Peyer's patch (tissue), 4 donors: Measurements from ENCODE around the gene ANKRD53. TPM values are rescaled to one million over a fixed set of nuclear protein-coding genes. Genes with fewer than 3 reads are reported as not detected.

Experiments used
- DNase-seq, 3 donors: peaks; one replicate each; pipeline ENCODE4 v3.0.0-alpha.2; 2017 to 2019
- H3K27ac ChIP-seq, 4 donors: fragments of 200-600 bp; sonication (generic); one replicate each; pipeline ENCODE4 v1.5.1; 2016 to 2019
- H3K27me3 ChIP-seq, 2 donors: fragments of 200-600 bp; sonication (generic); one replicate each; pipeline ENCODE4 v1.5.1; 2019
- H3K36me3 ChIP-seq, 3 donors: fragments of 200-600 bp; sonication (generic); one replicate each; pipeline ENCODE4 v1.5.1; 2016 to 2019
- H3K4me1 ChIP-seq, 4 donors: fragments of 200-600 bp; sonication (generic); one replicate each; pipeline ENCODE4 v1.5.1; 2016 to 2019
- H3K4me3 ChIP-seq, 4 donors: fragments of 200-600 bp; sonication (generic); 1 replicate in 3 of 4; 2 replicates in 1 of 4; pipeline ENCODE4 v1.5.1; 2016 to 2019; ENCODE audit warnings: mild to moderate bottlenecking in 1 of 4
- H3K9me3 ChIP-seq, 4 donors: fragments of 200-600 bp; sonication (generic); one replicate each; pipeline ENCODE4 v1.5.1; 2016 to 2019; ENCODE audit warnings: mild to moderate bottlenecking in 1 of 4
- POLR2A ChIP-seq, 2 donors: fragments of 450-650 bp; IDR thresholded peaks; one replicate each; pipeline ENCODE4 v1.5.1; 2017; ENCODE audit warnings: antibody characterized with exemption in 2 of 2, mild to moderate bottlenecking in 2 of 2, moderate library complexity in 2 of 2
- total RNA-seq, 4 donors: library from RNA; depleted of rRNA; stranded (reverse); fragments of >200 nt; gene quantifications; one replicate each; pipeline ENCODE4 v1.1.0, GENCODE V29; 2016
- TF ChIP-seq, protein P1 (sequence below), 6 experiments: fragments of 450-650 bp in 4 of 6; fragments of 200-600 bp in 2 of 6; sonication (generic) in 1 of 6; IDR thresholded peaks; one replicate each; pipeline ENCODE4 v1.5.1; 2017 to 2019; ENCODE audit warnings: antibody characterized with exemption in 6 of 6, mild to moderate bottlenecking in 3 of 6, moderate library complexity in 1 of 6

The ANKRD53 gene
- total RNA-seq, 4 donors from 2014 or later, result 3.5 TPM; not detected in 3

DNA sequence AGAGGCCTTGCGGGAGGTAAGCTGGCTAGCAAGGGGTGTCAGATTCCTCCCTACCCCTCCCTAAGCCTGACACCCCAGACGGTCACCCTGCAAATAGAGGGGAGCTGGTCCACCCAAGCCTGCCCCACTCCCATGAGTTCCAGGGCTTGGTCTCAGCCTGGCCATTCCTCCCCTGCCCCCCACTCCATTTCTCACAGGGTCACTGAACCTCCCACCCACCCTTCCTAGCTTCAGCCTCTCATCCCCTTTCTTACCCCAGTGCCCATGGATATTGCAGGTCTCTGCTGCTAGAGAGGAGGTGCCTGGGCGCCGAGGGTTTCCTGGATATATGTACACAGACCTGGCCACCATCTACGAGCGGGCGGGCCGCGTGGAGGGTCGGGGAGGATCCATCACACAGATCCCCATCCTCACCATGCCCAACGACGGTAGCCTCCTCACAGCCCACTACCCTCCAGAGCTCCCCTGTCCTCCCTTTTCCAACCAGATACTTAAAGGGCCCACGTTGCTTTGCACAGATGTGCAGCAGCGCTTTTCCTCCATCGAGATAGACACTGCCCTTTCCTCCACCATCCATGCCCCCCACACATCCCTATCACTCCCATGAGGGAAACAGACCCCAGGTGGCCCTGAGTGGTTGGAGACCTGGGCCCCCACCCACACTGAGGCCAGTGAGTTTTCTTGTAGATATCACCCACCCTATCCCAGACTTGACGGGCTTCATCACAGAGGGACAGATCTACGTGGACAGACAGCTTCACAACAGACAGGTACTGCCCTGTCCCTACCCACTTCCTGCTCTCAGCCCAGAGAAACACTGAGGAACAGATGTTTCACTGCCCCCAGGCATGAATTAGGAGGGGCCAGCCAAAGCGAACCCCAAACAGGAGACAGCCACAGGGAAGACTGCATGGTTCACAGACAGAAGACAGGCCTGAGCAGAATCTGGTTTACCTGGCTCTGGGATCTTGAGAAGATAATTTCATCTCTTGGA is 15.2 kb upstream of the ANKRD53 start:
- no peaks in the 10 kb centered on the region for H3K9me3 ChIP-seq
- H3K4me1 ChIP-seq, result peaks cover 0 to 10% (median 3%) of the 10 kb centered on the region in 4 donors
- DNase-seq, result no peak
- H3K27ac ChIP-seq, result no peak overlapping the region
- peaks cover 0 to 6% of the 10 kb centered on the region in 2 donors for H3K27me3 ChIP-seq
- H3K4me3 ChIP-seq, result no peak overlapping the region
- H3K36me3 ChIP-seq, result no peaks in the 10 kb centered on the region
- no peak for TF ChIP-seq POLR2A (IDR thresholded peaks at IDR 0.05)
- TF ChIP-seq, protein P1, sequence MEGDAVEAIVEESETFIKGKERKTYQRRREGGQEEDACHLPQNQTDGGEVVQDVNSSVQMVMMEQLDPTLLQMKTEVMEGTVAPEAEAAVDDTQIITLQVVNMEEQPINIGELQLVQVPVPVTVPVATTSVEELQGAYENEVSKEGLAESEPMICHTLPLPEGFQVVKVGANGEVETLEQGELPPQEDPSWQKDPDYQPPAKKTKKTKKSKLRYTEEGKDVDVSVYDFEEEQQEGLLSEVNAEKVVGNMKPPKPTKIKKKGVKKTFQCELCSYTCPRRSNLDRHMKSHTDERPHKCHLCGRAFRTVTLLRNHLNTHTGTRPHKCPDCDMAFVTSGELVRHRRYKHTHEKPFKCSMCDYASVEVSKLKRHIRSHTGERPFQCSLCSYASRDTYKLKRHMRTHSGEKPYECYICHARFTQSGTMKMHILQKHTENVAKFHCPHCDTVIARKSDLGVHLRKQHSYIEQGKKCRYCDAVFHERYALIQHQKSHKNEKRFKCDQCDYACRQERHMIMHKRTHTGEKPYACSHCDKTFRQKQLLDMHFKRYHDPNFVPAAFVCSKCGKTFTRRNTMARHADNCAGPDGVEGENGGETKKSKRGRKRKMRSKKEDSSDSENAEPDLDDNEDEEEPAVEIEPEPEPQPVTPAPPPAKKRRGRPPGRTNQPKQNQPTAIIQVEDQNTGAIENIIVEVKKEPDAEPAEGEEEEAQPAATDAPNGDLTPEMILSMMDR (IDR thresholded peaks at IDR 0.05), result no peak

DNA sequence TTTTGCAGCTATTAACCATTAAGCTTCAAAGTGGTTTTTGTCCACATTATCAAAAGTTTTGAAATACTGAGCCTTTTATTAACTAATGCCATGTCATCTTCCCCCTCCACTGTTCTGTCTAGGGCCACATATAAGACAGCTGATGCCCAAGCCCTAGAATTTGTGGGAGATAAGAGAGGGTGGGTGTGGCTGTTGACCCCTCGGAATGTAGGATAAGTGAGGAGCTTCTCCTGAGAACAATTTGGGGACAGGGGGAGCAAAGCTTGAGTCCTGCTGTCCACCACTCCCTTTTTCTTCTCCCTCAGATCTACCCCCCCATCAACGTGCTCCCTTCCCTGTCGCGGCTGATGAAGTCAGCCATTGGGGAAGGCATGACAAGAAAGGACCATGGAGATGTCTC is 14.3 kb upstream of the ANKRD53 start:
- TF ChIP-seq, protein P1 (IDR thresholded peaks at IDR 0.05), result no peak
- TF ChIP-seq POLR2A (IDR thresholded peaks at IDR 0.05), result no peak
- Histone ChIP-seq H3K4me1 (peaks cover 0 to 10% (median 3%) of the 10 kb centered on the region in 4 donors), H3K4me3 (no peak overlapping the region), H3K27ac (no peak overlapping the region), H3K36me3 (no peaks in the 10 kb centered on the region), H3K9me3 (no peaks in the 10 kb centered on the region), H3K27me3 (peaks cover 0 to 6% of the 10 kb centered on the region in 2 donors)
- DNase-seq, result no peak

DNA sequence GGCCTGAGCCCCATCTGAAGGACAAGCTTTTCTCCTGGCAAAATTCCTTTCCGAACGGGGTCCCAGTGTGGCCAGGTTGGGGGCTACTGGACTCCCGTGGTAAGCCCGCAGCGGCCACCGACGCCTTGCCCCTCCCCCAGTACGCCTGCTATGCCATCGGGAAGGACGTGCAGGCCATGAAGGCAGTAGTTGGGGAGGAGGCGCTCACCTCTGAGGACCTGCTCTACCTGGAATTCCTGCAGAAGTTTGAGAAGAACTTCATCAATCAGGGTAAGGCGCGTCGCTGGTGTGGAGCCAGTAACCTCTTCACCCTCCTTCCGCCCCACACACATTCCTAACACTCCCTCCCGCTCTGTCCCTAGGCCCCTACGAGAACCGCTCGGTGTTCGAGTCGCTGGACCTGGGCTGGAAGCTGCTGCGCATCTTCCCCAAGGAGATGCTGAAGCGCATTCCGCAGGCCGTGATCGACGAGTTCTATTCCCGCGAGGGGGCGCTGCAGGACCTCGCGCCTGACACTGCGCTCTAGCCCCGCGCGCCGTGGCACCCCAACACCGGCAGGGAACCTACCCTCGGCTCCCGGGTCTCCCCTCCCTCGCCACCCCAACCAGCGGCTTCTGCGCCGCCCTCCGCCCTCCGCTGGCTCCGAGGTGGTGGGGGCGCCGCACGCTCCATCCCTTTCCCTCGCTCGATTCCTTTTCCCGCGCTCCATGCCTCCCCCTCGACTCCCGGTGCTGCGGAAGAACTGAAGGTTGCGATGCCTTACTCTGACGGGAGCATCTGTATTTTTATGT is 13.6 kb upstream of the ANKRD53 start:
- peak; percentile 72 to 92 (median 83) for DNase-seq
- TF ChIP-seq, protein P1 (IDR thresholded peaks at IDR 0.05), result peak; percentile 54 to 83 (median 70)
- TF ChIP-seq POLR2A (IDR thresholded peaks at IDR 0.05), result no peak
- peak overlapping the region; percentile 24 to 66 (median 54) for H3K4me3 ChIP-seq
- peaks cover 0 to 6% of the 10 kb centered on the region in 2 donors for H3K27me3 ChIP-seq
- no peak overlapping the region for H3K27ac ChIP-seq
- H3K9me3 ChIP-seq, result no peaks in the 10 kb centered on the region
- peaks cover 0 to 10% (median 3%) of the 10 kb centered on the region in 4 donors for H3K4me1 ChIP-seq
- H3K36me3 ChIP-seq, result no peaks in the 10 kb centered on the region

DNA sequence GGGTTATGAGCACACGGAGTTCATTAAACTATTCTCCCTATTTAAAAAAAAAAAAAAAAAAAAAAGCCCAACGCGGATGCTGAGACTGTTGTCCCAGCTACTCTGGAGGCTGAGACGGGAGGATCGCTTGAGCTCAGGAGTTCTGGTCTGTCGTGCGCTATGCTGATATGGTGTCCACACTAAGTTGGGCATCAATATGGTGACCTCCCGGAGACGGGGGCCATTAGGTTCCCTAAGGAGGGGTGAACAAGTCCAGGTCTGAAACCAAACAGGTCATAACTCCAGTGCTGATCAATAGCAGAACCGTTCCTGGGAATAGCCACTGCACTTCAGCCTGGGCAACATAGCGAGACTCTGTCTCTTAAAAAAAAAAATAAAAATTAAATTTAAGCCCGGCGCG is 12.9 kb upstream of the ANKRD53 start:
- H3K27ac ChIP-seq, result no peak overlapping the region
- H3K4me1 ChIP-seq, result peaks cover 0 to 10% (median 3%) of the 10 kb centered on the region in 4 donors
- DNase-seq, result peak in 1 of 3 donors; percentile 14
- TF ChIP-seq, protein P1 (IDR thresholded peaks at IDR 0.05), result no peak
- no peak for TF ChIP-seq POLR2A (IDR thresholded peaks at IDR 0.05)
- peaks cover 0 to 6% of the 10 kb centered on the region in 2 donors for H3K27me3 ChIP-seq
- H3K36me3 ChIP-seq, result no peaks in the 10 kb centered on the region
- H3K4me3 ChIP-seq, result peak overlapping the region in 2 of 4 donors; percentile 54 to 55
- H3K9me3 ChIP-seq, result no peaks in the 10 kb centered on the region

DNA sequence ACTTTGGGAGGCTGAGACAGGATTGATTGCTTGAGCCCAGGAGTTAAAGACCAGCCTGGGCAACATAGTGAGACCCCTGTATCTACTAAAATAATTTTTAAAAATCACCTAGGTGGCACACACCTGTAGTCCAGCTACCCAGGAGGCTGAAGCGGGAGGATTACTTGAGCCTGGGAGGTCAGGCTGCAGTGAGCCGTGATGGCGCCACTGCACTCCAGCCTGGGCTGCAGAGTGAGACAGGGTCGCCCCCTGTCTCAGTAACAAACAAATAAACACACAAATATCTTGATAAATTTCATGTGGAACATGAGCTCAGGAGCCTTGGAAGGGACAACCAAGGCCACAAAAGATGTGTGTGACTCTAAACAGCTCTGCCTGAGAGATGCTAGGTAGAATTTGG is 11.7 kb upstream of the ANKRD53 start:
- TF ChIP-seq POLR2A (IDR thresholded peaks at IDR 0.05), result no peak
- TF ChIP-seq, protein P1 (IDR thresholded peaks at IDR 0.05), result no peak
- peak in 1 of 3 donors; percentile 8 for DNase-seq
- no peaks in the 10 kb centered on the region for H3K36me3 ChIP-seq
- no peak overlapping the region for H3K4me3 ChIP-seq
- no peak overlapping the region for H3K27ac ChIP-seq
- no peaks in the 10 kb centered on the region for H3K9me3 ChIP-seq
- H3K4me1 ChIP-seq, result peaks cover 0 to 10% (median 3%) of the 10 kb centered on the region in 4 donors
- H3K27me3 ChIP-seq, result peaks cover 0 to 6% of the 10 kb centered on the region in 2 donors
